Hematopoietic multipotent progenitor cell treated with erythropoietin and hydrocortisone succinate and interleukin-3 and kit ligand, for 17 days (in vitro differentiated cells): ENCODE results near the gene KDM2B.

Source experiments
- DNase-seq: peaks from one replicate; pipeline ENCODE4 v3.0.0-alpha.2; 2015; ENCODE audit warnings: low spot score

Gene KDM2B

GRCh38 chr12:121530600-121531355 lies 50.0 kb downstream of the KDM2B start:
- no peak for DNase-seq

- DNase-seq: no peak
Observed at GRCh38 chr12:121529184-121529583, 51.6 kb downstream of the KDM2B start.

- no peak for DNase-seq
Observed at GRCh38 chr12:121525411-121525810, 55.4 kb downstream of the KDM2B start.

GRCh38 chr12:121524196-121524916 lies 56.5 kb downstream of the KDM2B start:
- no peak for DNase-seq

- no peak for DNase-seq
Observed at GRCh38 chr12:121523741-121524140, 57.1 kb downstream of the KDM2B start.

GRCh38 chr12:121522971-121523370 lies 57.9 kb downstream of the KDM2B start:
- DNase-seq: no peak

- no peak for DNase-seq
Observed at GRCh38 chr12:121520586-121521086, 60.2 kb downstream of the KDM2B start.

GRCh38 chr12:121520119-121520518 lies 60.7 kb downstream of the KDM2B start:
- DNase-seq: no peak

- no peak for DNase-seq
Observed at GRCh38 chr12:121519227-121519626, 61.6 kb downstream of the KDM2B start.

GRCh38 chr12:121518656-121519055 lies 62.2 kb downstream of the KDM2B start:
- DNase-seq: no peak

- DNase-seq: no peak
Observed at GRCh38 chr12:121516437-121517011, 64.3 kb downstream of the KDM2B start.

- no peak for DNase-seq
Observed at GRCh38 chr12:121515615-121516014, 65.2 kb downstream of the KDM2B start.

GRCh38 chr12:121514184-121514742 lies 66.6 kb downstream of the KDM2B start:
- no peak for DNase-seq

- no peak for DNase-seq
Observed at GRCh38 chr12:121513464-121514183, 67.2 kb downstream of the KDM2B start.

- no peak for DNase-seq
Observed at GRCh38 chr12:121512561-121512960, 68.3 kb downstream of the KDM2B start.

- DNase-seq: no peak
Observed at GRCh38 chr12:121511916-121512315, 68.9 kb downstream of the KDM2B start.

- no peak for DNase-seq
Observed at GRCh38 chr12:121509339-121509738, 71.5 kb downstream of the KDM2B start.

- no peak for DNase-seq
Observed at GRCh38 chr12:121508533-121508932, 72.3 kb downstream of the KDM2B start.

- no peak for DNase-seq
Observed at GRCh38 chr12:121507984-121508383, 72.8 kb downstream of the KDM2B start.

- no peak for DNase-seq
Observed at GRCh38 chr12:121507245-121507644, 73.6 kb downstream of the KDM2B start.

GRCh38 chr12:121505513-121505912 lies 75.3 kb downstream of the KDM2B start:
- no peak for DNase-seq

- DNase-seq: no peak
Observed at GRCh38 chr12:121504505-121504904, 76.3 kb downstream of the KDM2B start.
